IPS DF 19.7 (cell line): ENCODE data around the gene SAMD7.
A peak's percentile ranks its signal among the peaks of the same experiment; 100 is the strongest.

Experiments
- DNase-seq: peaks from one replicate; pipeline ENCODE4 v3.0.0-alpha.2; 2013; ENCODE audit warnings: low read depth, low spot score

Gene SAMD7

GRCh38 chr3:169911272-169911671 is at the start of gene SAMD7:
Gene SAMD7, plus strand, starts transcription at chr3:169911572. Its CDS starts 7,927 bp downstream, at chr3:169919499.
- DNase-seq, result no peak

GRCh38 chr3:169861871-169862270 is 49.5 kb upstream of the SAMD7 start:
- DNase-seq, result peak; percentile 28

GRCh38 chr3:169863458-169863899 is 47.9 kb upstream of the SAMD7 start:
- peak; percentile 42 for DNase-seq

- no peak for DNase-seq
Observed at GRCh38 chr3:169864270-169864669, 47.1 kb upstream of the SAMD7 start.

GRCh38 chr3:169865176-169865767 is 46.1 kb upstream of the SAMD7 start:
- no peak for DNase-seq

GRCh38 chr3:169867584-169868210 is 43.7 kb upstream of the SAMD7 start:
- no peak for DNase-seq

- DNase-seq, result no peak
Observed at GRCh38 chr3:169868369-169868768, 43.0 kb upstream of the SAMD7 start.

- no peak for DNase-seq
Observed at GRCh38 chr3:169869484-169870220, 41.7 kb upstream of the SAMD7 start, which contains the start of gene LRRC31. Gene LRRC31, minus strand, starts transcription at chr3:169869935. Its CDS starts 128 bp downstream, at chr3:169869807.

- DNase-seq, result no peak
Observed at GRCh38 chr3:169871129-169871886, 40.1 kb upstream of the SAMD7 start.

GRCh38 chr3:169879013-169879557 is 32.3 kb upstream of the SAMD7 start:
- no peak for DNase-seq

- no peak for DNase-seq
Observed at GRCh38 chr3:169879845-169880575, 31.4 kb upstream of the SAMD7 start.

GRCh38 chr3:169880576-169881250 is 30.7 kb upstream of the SAMD7 start:
- no peak for DNase-seq

- no peak for DNase-seq
Observed at GRCh38 chr3:169886671-169887070, 24.7 kb upstream of the SAMD7 start.

GRCh38 chr3:169891886-169892285 is 19.5 kb upstream of the SAMD7 start:
- no peak for DNase-seq

- no peak for DNase-seq
Observed at GRCh38 chr3:169894110-169894509, 17.3 kb upstream of the SAMD7 start.

- DNase-seq, result no peak
Observed at GRCh38 chr3:169895072-169895471, 16.3 kb upstream of the SAMD7 start.

GRCh38 chr3:169897284-169897683 is 14.1 kb upstream of the SAMD7 start:
- no peak for DNase-seq

GRCh38 chr3:169901453-169901852 is 9.9 kb upstream of the SAMD7 start:
- DNase-seq, result no peak

- no peak for DNase-seq
Observed at GRCh38 chr3:169905404-169905803, 6.0 kb upstream of the SAMD7 start.

GRCh38 chr3:169907476-169907875 is 3.9 kb upstream of the SAMD7 start:
- DNase-seq, result no peak
